ENCODE data around the gene SH3GL3. TPM values are rescaled to one million over a fixed set of nuclear protein-coding genes. Genes with fewer than 3 reads are reported as not detected.

Gene SH3GL3
- total and polyA plus RNA-seq, 2 of the 8 experiments (the other 6 are each of a cell fraction or from before 2014, with no cell fraction given) = 14.1 to 19.1 TPM

DNA sequence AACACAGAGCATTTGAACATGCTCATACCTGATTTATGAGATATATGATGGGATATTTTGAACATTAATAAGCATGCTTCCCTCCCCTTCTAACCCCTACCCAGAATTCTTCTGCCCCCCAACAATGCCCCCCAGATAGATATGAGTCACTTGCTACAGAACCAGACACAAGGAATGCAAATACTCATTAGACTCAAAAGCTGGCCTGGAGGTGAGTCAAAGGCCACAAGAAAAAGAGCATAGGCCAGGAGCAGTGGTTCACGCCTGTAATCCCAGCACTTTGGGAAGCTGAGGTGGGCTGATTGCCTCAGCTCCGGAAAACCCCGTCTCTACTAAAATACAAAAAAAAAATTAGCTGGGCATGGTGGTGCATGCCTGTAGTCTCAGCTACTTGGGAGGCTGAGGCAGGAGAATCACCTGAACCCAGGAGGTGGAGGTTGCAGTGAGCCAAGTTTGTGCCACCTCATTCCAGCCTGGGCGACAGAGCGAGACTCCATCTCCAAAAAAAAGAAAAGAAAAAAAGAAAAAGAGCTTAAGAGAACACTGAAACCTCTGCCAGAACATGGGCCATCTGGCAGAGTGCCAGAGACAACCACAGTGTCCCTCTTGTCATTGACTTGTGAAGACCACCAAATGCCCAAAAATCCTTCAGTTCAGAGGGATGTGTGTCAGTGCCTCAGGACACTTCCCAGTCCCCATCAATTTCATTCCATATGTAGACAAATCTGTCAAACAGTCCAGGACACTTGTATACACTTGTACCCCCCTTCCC lies 3.9 kb upstream of the SH3GL3 start (continued):
- TF ChIP-seq CHD1 (IDR thresholded peaks at IDR 0.05; ENCODE audit: low read depth, low read length) = no peak
- no peak for TF ChIP-seq HDAC6 (IDR thresholded peaks at IDR 0.05; ENCODE audit: low read depth, low read length)
- TF ChIP-seq KDM1A (IDR thresholded peaks at IDR 0.05; ENCODE audit: borderline replicate concordance, low read length) = no peak

All from H1 (cell line).